ENCODE measurements around the gene NFASC.

The NFASC gene

DNA sequence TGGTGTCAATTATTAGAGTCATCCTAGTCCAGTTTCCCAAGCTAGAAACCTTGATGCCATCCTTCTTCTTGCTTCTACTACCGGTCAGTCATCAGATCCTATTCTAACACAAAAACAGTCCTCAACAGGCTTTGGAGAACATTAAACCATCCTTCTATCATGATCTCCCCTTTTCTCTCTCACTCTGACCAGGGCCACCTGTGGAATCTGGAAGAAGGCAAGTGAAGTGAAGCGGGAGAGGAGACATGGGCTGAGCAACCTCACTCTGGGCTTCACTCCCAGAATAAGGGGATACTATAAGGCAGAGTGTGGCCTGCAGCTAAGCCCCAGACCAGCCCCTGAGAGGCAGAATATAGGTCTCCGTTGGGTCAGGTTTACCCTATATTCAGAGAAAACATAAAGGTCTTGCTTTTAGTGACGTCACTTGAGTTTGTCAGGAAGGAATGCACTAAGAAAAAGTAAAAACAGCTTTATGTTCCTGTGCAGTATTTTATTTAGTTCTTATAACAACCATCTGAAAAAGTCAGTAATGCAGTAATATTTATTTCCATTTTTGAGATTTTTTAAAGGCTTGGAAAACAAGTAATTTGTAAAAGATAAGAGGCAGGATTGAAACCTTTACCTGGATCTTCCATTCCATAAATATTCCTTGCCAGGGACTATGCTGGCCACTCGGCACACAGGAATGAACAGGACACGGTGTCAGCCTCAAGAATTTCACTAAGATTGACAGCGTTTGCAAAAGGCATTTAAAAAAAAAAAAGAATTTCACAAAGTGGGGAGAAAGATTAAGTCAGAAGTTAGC, 61.3 kb downstream of the NFASC start:
- no peak overlapping the region for H3K4me2 ChIP-seq (ENCODE audit: low read length)
- H3K79me2 ChIP-seq (ENCODE audit: control insufficient read depth, low read length), result no peaks in the 10 kb centered on the region
- no peaks in the 10 kb centered on the region for H3K9me2 ChIP-seq (replicated peaks; ENCODE audit: control insufficient read depth, low read length)
- no peak for TF ChIP-seq EZH2phosphoT487 (IDR thresholded peaks at IDR 0.05; ENCODE audit: borderline replicate concordance, low read length)
- TF ChIP-seq, protein P1, sequence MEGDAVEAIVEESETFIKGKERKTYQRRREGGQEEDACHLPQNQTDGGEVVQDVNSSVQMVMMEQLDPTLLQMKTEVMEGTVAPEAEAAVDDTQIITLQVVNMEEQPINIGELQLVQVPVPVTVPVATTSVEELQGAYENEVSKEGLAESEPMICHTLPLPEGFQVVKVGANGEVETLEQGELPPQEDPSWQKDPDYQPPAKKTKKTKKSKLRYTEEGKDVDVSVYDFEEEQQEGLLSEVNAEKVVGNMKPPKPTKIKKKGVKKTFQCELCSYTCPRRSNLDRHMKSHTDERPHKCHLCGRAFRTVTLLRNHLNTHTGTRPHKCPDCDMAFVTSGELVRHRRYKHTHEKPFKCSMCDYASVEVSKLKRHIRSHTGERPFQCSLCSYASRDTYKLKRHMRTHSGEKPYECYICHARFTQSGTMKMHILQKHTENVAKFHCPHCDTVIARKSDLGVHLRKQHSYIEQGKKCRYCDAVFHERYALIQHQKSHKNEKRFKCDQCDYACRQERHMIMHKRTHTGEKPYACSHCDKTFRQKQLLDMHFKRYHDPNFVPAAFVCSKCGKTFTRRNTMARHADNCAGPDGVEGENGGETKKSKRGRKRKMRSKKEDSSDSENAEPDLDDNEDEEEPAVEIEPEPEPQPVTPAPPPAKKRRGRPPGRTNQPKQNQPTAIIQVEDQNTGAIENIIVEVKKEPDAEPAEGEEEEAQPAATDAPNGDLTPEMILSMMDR (IDR thresholded peaks at IDR 0.05; ENCODE audit: low read depth, low read length, poor library complexity, severe bottlenecking), result no peak
- H3K36me3 ChIP-seq (ENCODE audit: control insufficient read depth, low read length), result no peaks in the 10 kb centered on the region
- H3F3A ChIP-seq (ENCODE audit: control insufficient read depth, insufficient read depth), result no peaks in the 10 kb centered on the region
- no peak overlapping the region for H3K27ac ChIP-seq (ENCODE audit: low read depth, low read length)
- H3K27me3 ChIP-seq (ENCODE audit: control insufficient read depth, low read length), result 0 out of 2 replicates have a peak, but pooled peaks cover 3% of the 10 kb centered on the region
- H3K4me1 ChIP-seq (ENCODE audit: control insufficient read depth, low read length), result no peaks in the 10 kb centered on the region
- H3K4me3 ChIP-seq (ENCODE audit: low read length), result no peak overlapping the region
- no peaks in the 10 kb centered on the region for H4K20me1 ChIP-seq (ENCODE audit: control insufficient read depth, insufficient read depth, low read depth, low read length)
- H3K9me3 ChIP-seq (ENCODE audit: control insufficient read depth, insufficient read depth, low read length), result no peaks in the 10 kb centered on the region

DNA sequence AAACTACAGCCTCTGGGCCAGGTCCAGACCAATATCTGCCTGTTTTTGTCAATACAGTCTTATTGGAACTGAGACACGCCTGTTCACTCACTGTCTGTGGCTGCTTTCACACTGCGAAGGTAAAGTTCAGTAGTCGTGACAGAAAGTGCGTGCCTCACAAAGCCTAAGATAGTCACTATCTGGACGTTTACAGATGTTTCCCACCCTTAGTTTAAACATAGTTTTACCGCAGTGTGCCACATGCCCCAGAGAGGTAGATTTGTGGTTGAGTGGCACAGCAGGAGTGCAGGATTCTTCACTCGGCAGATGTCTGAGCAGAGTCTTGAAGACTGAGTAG, 61.9 kb downstream of the NFASC start:
- Histone ChIP-seq H3K79me2 (ENCODE audit: control insufficient read depth, low read length) (no peaks in the 10 kb centered on the region), H3K4me2 (ENCODE audit: low read length) (no peak overlapping the region), H4K20me1 (ENCODE audit: control insufficient read depth, insufficient read depth, low read depth, low read length) (no peaks in the 10 kb centered on the region), H3K27me3 (ENCODE audit: control insufficient read depth, low read length) (0 out of 2 replicates have a peak, but pooled peaks cover 3% of the 10 kb centered on the region), H3K36me3 (ENCODE audit: control insufficient read depth, low read length) (no peaks in the 10 kb centered on the region), H3K4me3 (ENCODE audit: low read length) (no peak overlapping the region), H3K9me3 (ENCODE audit: control insufficient read depth, insufficient read depth, low read length) (no peaks in the 10 kb centered on the region), H3K27ac (ENCODE audit: low read depth, low read length) (no peak overlapping the region), H3K9me2 (replicated peaks; ENCODE audit: control insufficient read depth, low read length) (no peaks in the 10 kb centered on the region), H3F3A (ENCODE audit: control insufficient read depth, insufficient read depth) (no peaks in the 10 kb centered on the region), H3K4me1 (ENCODE audit: control insufficient read depth, low read length) (no peaks in the 10 kb centered on the region)
- TF ChIP-seq, protein P1 (IDR thresholded peaks at IDR 0.05; ENCODE audit: low read depth, low read length, poor library complexity, severe bottlenecking), result no peak
- TF ChIP-seq EZH2phosphoT487 (IDR thresholded peaks at IDR 0.05; ENCODE audit: borderline replicate concordance, low read length), result no peak

DNA sequence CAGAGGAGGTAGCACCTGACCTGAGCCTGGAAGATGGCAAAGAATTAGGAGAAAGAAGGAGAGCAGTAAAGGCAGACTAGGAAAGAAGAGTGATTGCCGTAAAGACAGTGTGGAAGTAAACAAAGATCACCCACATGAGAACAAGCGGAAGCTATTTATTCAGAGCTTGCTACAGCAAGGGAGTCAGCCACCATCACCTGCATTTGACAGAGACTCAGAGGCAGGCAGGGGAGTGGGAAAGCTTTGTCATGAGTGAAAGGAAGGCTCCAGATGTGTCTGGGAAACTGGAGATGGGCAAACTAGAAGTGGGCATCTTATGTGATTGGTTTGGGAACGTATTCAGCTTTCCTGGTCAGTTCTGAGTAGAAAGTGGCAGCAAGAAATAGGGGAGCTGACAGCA, 64.5 kb downstream of the NFASC start:
- Histone ChIP-seq H3K4me1 (ENCODE audit: control insufficient read depth, low read length) (no peaks in the 10 kb centered on the region), H4K20me1 (ENCODE audit: control insufficient read depth, insufficient read depth, low read depth, low read length) (no peaks in the 10 kb centered on the region), H3K27me3 (ENCODE audit: control insufficient read depth, low read length) (peaks cover 8% of the 10 kb centered on the region; the same call in 1 of the 2 replicates)

More for the DNA sequence above, 64.5 kb downstream of the NFASC start:
- Histone ChIP-seq H3K79me2 (ENCODE audit: control insufficient read depth, low read length) (no peaks in the 10 kb centered on the region), H3K9me2 (replicated peaks; ENCODE audit: control insufficient read depth, low read length) (no peaks in the 10 kb centered on the region), H3K27ac (ENCODE audit: low read depth, low read length) (no peak overlapping the region), H3F3A (ENCODE audit: control insufficient read depth, insufficient read depth) (no peaks in the 10 kb centered on the region), H3K36me3 (ENCODE audit: control insufficient read depth, low read length) (no peaks in the 10 kb centered on the region), H3K9me3 (ENCODE audit: control insufficient read depth, insufficient read depth, low read length) (no peaks in the 10 kb centered on the region), H3K4me3 (ENCODE audit: low read length) (no peak overlapping the region), H3K4me2 (ENCODE audit: low read length) (no peak overlapping the region)
- TF ChIP-seq, protein P1 (IDR thresholded peaks at IDR 0.05; ENCODE audit: low read depth, low read length, poor library complexity, severe bottlenecking), result no peak
- no peak for TF ChIP-seq EZH2phosphoT487 (IDR thresholded peaks at IDR 0.05; ENCODE audit: borderline replicate concordance, low read length)
